Measurements from ENCODE around the gene THOC6.
A peak's percentile ranks its signal among the peaks of the same experiment; 100 is the strongest.

THOC6 gene

DNA sequence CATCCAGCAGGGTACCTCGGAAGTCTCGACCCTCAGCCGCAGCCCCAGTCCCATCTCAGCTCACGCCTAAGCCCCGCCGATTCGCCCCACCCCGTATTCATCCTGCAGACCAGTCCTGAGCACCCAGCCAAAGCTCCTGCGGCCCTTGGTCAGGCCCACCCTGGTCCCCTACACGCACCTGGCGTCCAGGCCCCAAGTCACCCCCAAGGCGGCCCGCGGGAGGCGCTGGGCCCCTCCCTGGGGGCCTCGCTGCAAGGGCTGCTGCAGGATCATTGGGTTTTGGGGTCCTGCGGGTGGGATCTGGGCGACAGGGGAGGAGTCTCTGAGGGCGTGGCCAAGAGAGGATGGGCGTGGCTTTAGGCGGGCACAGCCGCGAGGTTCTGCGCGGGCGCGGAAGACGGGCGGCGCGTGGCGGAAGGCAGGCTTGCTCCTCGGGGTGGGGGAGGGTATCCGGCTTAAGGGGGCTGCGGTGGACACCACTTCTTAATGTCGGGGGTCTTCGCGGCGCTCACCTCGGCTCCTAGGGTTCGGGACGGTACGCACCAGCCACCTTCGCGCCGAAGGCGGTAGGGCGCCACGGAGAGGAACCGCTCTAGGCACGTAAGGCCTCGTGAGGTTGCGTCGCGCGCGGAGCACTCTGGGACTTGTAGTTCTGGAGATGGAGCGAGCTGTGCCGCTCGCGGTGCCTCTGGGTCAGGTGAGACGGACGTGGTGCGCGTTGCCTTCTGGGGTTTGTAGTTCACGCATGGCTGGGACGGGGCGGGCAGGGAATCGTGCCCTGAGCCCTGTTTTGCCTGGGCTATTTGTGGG, at the start of gene THOC6, which contains the start of gene HCFC1R1:
TSS of gene THOC6 (plus strand) at position 367 of the 810 bp plus-strand sequence. CDS start at position 659, 292 bp downstream.
TSS of gene HCFC1R1 (minus strand) at position 274 of the 810 bp plus-strand sequence. CDS start at position 273, 1 bp downstream.
- no peaks in the 10 kb centered on the region for H3K9me3 ChIP-seq (ENCODE audit: control insufficient read depth in 2 of 2, low read length in 2 of 2)
- peaks cover 36 to 40% of the 10 kb centered on the region in 2 donors for H3K4me1 ChIP-seq (ENCODE audit: control insufficient read depth in 2 of 2, insufficient read depth in 2 of 2, low read length in 2 of 2)
- H3K27me3 ChIP-seq (ENCODE audit: control insufficient read depth in 2 of 2, insufficient read depth in 2 of 2, low read length in 2 of 2): peaks cover 0 to under 1% of the 10 kb centered on the region in 2 donors
- peak within 1 kb of the TSS; percentile 79 to 90 for H3K9ac ChIP-seq (ENCODE audit: low read depth in 1 of 2, low read length in 2 of 2)
- peaks cover 11 to 17% of the 10 kb centered on the region in 2 donors for H3K36me3 ChIP-seq (ENCODE audit: control insufficient read depth in 2 of 2, insufficient read depth in 2 of 2, low read length in 2 of 2)
- peak within 1 kb of the TSS; percentile 84 to 94 for H3K4me3 ChIP-seq (ENCODE audit: low read length in 2 of 2)
- H3K27ac ChIP-seq (ENCODE audit: low read depth in 2 of 2, low read length in 2 of 2): peak within 1 kb of the TSS; percentile 90 to 92

DNA sequence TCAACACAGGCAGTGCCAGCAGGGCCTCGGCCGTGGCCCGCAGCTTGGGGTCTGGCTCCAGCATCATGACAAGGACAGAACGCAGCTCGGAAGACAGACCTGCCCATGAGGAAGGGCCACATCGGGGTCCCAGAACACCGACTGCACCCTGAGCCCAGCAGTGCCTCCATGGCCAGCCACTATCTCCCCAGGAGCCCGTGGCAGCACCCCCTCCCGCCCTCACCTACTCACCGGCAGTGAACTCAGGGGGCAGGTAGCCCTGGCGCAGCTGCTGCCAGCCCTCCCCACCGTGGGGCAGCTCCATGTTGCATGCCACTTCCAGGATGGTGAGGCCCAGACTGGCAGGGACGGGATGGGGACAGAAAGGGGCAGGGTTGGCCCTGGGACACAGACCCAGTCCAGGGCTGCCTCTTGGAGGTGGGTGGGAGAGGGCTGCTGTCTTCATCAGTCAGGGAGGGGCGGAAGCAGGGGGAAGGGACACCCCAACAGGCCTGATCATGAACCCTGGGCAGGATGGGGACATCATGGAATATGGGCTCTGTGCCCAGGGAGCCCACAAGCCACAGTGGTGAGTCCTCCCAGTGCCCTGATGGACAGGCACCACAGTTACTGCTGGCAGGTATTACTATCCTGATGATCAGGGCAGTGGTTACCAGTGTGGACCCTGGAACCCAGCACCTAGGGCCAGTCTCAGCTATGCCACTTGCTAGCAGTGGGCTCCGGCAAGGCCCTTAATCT, 49.3 kb upstream of the THOC6 start:
- Histone ChIP-seq H3K27me3 (ENCODE audit: control insufficient read depth in 2 of 2, insufficient read depth in 2 of 2, low read length in 2 of 2) (no peaks in the 10 kb centered on the region), H3K4me3 (ENCODE audit: low read length in 2 of 2) (no peak overlapping the region), H3K27ac (ENCODE audit: low read depth in 2 of 2, low read length in 2 of 2) (no peak overlapping the region), H3K36me3 (ENCODE audit: control insufficient read depth in 2 of 2, insufficient read depth in 2 of 2, low read length in 2 of 2) (no peaks in the 10 kb centered on the region), H3K9me3 (ENCODE audit: control insufficient read depth in 2 of 2, low read length in 2 of 2) (no peaks in the 10 kb centered on the region), H3K4me1 (ENCODE audit: control insufficient read depth in 2 of 2, insufficient read depth in 2 of 2, low read length in 2 of 2) (peaks cover 14 to 17% of the 10 kb centered on the region in 2 donors), H3K9ac (ENCODE audit: low read depth in 1 of 2, low read length in 2 of 2) (no peak overlapping the region)

DNA sequence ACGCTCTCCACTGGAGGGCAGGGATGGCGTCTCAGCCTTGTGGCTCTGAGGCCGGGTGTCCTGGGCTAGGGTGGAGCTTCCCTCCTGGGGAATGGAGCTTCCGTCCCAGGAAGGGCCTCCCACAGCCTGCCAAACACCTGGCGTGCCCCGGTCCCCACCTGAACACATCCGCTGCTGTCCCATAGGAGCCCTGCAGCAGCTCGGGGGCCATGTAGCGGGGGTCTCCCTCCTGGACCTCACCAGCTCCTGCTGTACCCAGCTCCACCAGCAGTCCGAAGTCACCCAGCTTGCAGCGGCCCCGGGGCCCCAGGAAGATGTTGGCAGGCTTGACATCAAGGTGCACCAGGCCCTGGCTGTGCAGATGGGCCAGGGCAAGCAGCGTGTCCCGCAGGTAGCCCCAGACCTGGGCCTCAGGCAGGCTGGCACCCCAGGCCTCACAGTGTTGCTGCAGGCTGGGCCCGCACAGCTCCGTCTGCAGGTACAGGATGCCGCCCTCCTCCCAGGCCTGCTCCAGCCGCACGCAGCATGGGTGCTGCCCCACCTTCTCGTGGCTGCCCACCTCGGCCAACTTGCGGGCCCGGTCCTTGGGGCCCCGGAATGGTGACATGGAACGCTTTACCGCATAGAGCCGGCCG, 48.6 kb upstream of the THOC6 start:
- H3K9me3 ChIP-seq (ENCODE audit: control insufficient read depth in 2 of 2, low read length in 2 of 2): no peaks in the 10 kb centered on the region
- H3K9ac ChIP-seq (ENCODE audit: low read depth in 1 of 2, low read length in 2 of 2): no peak overlapping the region
- no peak overlapping the region for H3K27ac ChIP-seq (ENCODE audit: low read depth in 2 of 2, low read length in 2 of 2)
- H3K27me3 ChIP-seq (ENCODE audit: control insufficient read depth in 2 of 2, insufficient read depth in 2 of 2, low read length in 2 of 2): no peaks in the 10 kb centered on the region
- peaks cover 10 to 17% of the 10 kb centered on the region in 2 donors for H3K4me1 ChIP-seq (ENCODE audit: control insufficient read depth in 2 of 2, insufficient read depth in 2 of 2, low read length in 2 of 2)
- no peak overlapping the region for H3K4me3 ChIP-seq (ENCODE audit: low read length in 2 of 2)
- no peaks in the 10 kb centered on the region for H3K36me3 ChIP-seq (ENCODE audit: control insufficient read depth in 2 of 2, insufficient read depth in 2 of 2, low read length in 2 of 2)

DNA sequence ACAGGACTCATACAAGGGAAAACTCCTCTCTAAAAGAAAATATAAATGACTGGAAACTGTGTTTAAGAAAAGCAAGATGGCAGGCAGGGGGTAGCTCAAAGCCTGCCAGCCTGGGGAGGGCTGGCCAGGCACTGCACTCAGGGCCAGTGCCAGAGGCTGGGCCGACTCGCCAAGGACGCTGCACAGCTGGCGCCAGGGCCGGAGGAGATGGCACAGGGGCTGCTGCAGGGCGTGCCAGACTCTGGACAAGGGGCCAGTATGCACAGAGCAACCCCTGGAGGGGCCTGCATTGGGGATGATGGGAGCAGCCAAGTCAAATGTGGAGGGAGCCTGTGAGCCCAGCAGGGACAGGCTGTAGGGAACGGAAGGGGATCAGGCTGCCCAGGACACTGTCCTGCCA, 47.6 kb upstream of the THOC6 start:
- peaks cover 7 to 19% of the 10 kb centered on the region in 2 donors for H3K4me1 ChIP-seq (ENCODE audit: control insufficient read depth in 2 of 2, insufficient read depth in 2 of 2, low read length in 2 of 2)
- no peak overlapping the region for H3K27ac ChIP-seq (ENCODE audit: low read depth in 2 of 2, low read length in 2 of 2)
- H3K36me3 ChIP-seq (ENCODE audit: control insufficient read depth in 2 of 2, insufficient read depth in 2 of 2, low read length in 2 of 2): no peaks in the 10 kb centered on the region
- H3K27me3 ChIP-seq (ENCODE audit: control insufficient read depth in 2 of 2, insufficient read depth in 2 of 2, low read length in 2 of 2): no peaks in the 10 kb centered on the region
- H3K9me3 ChIP-seq (ENCODE audit: control insufficient read depth in 2 of 2, low read length in 2 of 2): no peaks in the 10 kb centered on the region
- no peak overlapping the region for H3K4me3 ChIP-seq (ENCODE audit: low read length in 2 of 2)
- H3K9ac ChIP-seq (ENCODE audit: low read depth in 1 of 2, low read length in 2 of 2): no peak overlapping the region

DNA sequence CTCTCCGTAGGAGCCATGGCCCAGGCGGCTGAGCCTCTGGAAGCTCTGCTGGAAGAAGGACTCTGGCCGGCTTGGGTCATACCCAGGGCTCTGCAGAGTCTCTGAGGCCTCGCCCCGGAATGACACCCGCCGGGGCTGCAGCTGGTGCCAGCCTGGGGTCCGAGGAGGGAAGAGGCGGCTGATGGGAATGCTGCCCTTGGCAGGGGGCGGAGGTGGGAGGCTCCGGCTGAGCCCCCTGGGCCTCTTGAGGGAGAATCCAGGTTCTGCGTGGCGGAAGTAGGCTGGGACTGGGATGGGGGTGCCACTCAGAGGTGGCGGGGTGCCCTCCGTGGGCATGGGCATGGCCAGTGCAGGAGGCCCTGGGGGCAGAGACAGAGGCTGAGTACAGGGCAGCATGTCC, 47.2 kb upstream of the THOC6 start:
- H3K36me3 ChIP-seq (ENCODE audit: control insufficient read depth in 2 of 2, insufficient read depth in 2 of 2, low read length in 2 of 2): no peaks in the 10 kb centered on the region
- no peak overlapping the region for H3K4me3 ChIP-seq (ENCODE audit: low read length in 2 of 2)
- H3K9ac ChIP-seq (ENCODE audit: low read depth in 1 of 2, low read length in 2 of 2): no peak overlapping the region
- no peak overlapping the region for H3K27ac ChIP-seq (ENCODE audit: low read depth in 2 of 2, low read length in 2 of 2)
- peaks cover 7 to 19% of the 10 kb centered on the region in 2 donors for H3K4me1 ChIP-seq (ENCODE audit: control insufficient read depth in 2 of 2, insufficient read depth in 2 of 2, low read length in 2 of 2)
- H3K27me3 ChIP-seq (ENCODE audit: control insufficient read depth in 2 of 2, insufficient read depth in 2 of 2, low read length in 2 of 2): no peaks in the 10 kb centered on the region
- H3K9me3 ChIP-seq (ENCODE audit: control insufficient read depth in 2 of 2, low read length in 2 of 2): no peaks in the 10 kb centered on the region

DNA sequence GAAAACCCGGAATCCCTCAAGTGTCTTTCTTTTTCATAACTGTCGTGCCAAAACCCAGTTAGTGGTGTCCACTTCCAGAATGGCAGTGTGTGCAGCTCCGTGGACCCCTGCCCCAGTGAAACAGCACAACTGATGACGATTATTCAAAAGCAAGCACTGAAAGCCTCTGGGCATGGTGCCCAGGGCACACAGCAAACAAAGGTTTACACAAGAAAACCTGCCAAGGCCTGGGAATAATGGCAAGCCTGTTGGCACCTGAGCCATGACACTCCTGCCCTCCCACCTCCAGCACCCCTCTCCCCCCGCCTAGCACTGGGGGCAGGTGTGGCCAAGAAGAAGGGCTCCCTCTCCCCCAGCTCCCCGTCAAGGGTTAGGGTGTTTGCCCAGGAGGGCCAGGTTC, 46.4 kb upstream of the THOC6 start:
- no peaks in the 10 kb centered on the region for H3K36me3 ChIP-seq (ENCODE audit: control insufficient read depth in 2 of 2, insufficient read depth in 2 of 2, low read length in 2 of 2)
- no peak overlapping the region for H3K4me3 ChIP-seq (ENCODE audit: low read length in 2 of 2)
- H3K27me3 ChIP-seq (ENCODE audit: control insufficient read depth in 2 of 2, insufficient read depth in 2 of 2, low read length in 2 of 2): no peaks in the 10 kb centered on the region
- peaks cover 7 to 19% of the 10 kb centered on the region in 2 donors for H3K4me1 ChIP-seq (ENCODE audit: control insufficient read depth in 2 of 2, insufficient read depth in 2 of 2, low read length in 2 of 2)
- no peak overlapping the region for H3K9ac ChIP-seq (ENCODE audit: low read depth in 1 of 2, low read length in 2 of 2)
- no peak overlapping the region for H3K27ac ChIP-seq (ENCODE audit: low read depth in 2 of 2, low read length in 2 of 2)
- H3K9me3 ChIP-seq (ENCODE audit: control insufficient read depth in 2 of 2, low read length in 2 of 2): no peaks in the 10 kb centered on the region

DNA sequence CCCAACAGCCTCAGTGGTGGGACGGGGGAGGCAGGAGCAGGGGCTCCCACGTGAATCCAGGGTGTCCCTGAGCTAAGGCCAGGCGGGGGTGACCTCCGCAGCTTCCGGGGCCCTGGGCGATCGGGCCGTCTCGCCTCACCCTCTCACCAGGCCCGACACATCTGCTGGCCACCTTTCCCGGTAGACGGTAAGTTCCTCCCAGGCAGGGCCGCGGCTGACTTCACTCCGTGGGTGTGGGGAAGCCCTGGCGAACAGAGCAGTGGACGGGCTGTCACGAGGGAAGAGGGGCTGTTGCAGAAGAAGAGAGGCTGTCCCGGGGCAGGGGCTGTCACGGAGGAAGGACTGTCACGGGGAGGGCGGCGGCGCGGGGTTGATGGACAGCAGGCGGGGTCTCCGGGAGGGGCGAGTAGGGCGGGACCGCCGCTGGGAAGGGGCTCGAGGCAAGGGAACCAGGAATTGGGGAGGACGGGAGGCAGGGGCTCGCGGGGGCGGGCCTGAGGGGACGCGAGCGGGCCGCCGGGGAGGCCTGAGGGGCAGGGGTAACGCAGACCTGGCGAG, 44.1 kb upstream of the THOC6 start:
- Histone ChIP-seq H3K9me3 (ENCODE audit: control insufficient read depth in 2 of 2, low read length in 2 of 2) (no peaks in the 10 kb centered on the region), H3K36me3 (ENCODE audit: control insufficient read depth in 2 of 2, insufficient read depth in 2 of 2, low read length in 2 of 2) (no peaks in the 10 kb centered on the region), H3K9ac (ENCODE audit: low read depth in 1 of 2, low read length in 2 of 2) (peak overlapping the region in 1 of 2 donors; percentile 84), H3K27ac (ENCODE audit: low read depth in 2 of 2, low read length in 2 of 2) (no peak overlapping the region), H3K4me3 (ENCODE audit: low read length in 2 of 2) (peak overlapping the region; percentile 73 to 87), H3K4me1 (ENCODE audit: control insufficient read depth in 2 of 2, insufficient read depth in 2 of 2, low read length in 2 of 2) (peaks cover 12 to 19% of the 10 kb centered on the region in 2 donors), H3K27me3 (ENCODE audit: control insufficient read depth in 2 of 2, insufficient read depth in 2 of 2, low read length in 2 of 2) (no peaks in the 10 kb centered on the region)

DNA sequence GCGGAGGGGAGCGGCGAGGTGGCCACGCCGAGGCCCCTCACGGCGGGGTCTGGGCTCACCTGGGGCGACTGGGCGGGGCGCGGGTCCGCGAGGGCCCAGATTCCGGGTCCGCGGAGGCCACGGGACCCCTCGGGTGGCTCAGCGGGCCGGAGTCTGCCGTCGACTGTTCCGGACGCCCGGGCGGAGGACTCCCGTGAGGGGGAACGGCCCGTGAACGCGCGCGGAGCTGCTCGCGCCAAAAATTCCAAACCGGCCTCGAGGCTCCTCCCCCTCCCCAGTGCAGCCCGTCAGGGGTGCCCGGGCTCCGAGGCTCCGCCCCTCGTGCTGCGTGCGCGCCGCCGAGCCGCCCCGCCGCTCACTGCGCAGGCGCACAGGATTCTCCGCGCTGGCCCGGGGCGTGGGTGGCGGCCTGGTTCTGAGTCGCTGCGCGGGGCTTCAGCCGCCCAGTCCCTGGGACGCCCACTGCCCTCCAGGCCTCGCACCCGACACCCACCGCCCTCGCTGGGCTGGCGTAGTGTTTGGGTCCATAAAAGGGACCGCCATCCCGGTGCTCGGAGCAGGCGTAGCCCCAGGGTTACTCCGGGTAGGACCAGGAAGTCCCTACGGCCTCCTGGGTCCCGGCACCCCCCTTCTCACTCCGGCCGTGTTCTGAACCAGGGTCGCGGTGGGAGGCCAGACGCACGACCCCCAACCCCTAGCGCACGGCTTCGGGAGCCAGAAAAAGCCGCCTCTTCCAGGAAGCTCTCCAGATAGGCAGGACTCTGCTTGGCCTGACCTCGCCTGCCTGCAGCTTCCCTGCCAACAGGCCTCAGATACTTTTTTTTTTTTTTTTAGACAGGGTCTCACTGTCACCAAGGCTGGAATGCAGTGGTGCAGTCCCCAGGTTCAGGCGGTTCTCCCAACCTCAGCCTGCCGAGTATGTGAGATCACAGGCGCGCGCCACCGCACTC, 43.3 kb upstream of the THOC6 start, which contains the start of gene PKMYT1:
TSS of gene PKMYT1 (minus strand) at position 220 of the 950 bp plus-strand sequence. CDS start 789 bp downstream, outside the sequence.
- Histone ChIP-seq H3K4me1 (ENCODE audit: control insufficient read depth in 2 of 2, insufficient read depth in 2 of 2, low read length in 2 of 2) (peaks cover 12 to 19% of the 10 kb centered on the region in 2 donors), H3K9me3 (ENCODE audit: control insufficient read depth in 2 of 2, low read length in 2 of 2) (no peaks in the 10 kb centered on the region), H3K4me3 (ENCODE audit: low read length in 2 of 2) (peak within 1 kb of the TSS; percentile 73 to 87), H3K27ac (ENCODE audit: low read depth in 2 of 2, low read length in 2 of 2) (peak within 1 kb of the TSS; percentile 77 to 89), H3K36me3 (ENCODE audit: control insufficient read depth in 2 of 2, insufficient read depth in 2 of 2, low read length in 2 of 2) (no peaks in the 10 kb centered on the region), H3K9ac (ENCODE audit: low read depth in 1 of 2, low read length in 2 of 2) (peak within 1 kb of the TSS; percentile 84 to 94), H3K27me3 (ENCODE audit: control insufficient read depth in 2 of 2, insufficient read depth in 2 of 2, low read length in 2 of 2) (no peaks in the 10 kb centered on the region)

Measured in mucosa of rectum (tissue), 2 donors.